Activated CD4-positive, alpha-beta T cell treated with anti-CD3 and anti-CD28 coated beads, Interleukin-2, amount 10 ng/mL, durations not matched to agents 7 days and 5 days (primary cell): ENCODE results near the gene ZNF407. TPM values are rescaled to one million over a fixed set of nuclear protein-coding genes. Genes with fewer than 3 reads are reported as not detected.

Source experiments
- CTCF ChIA-PET: fragments of 350-600 bp; sonication (Branson Sonifier 250); formaldehyde crosslinking; loops from one replicate; lab custom pipeline; 2021; ENCODE audit warnings: antibody characterized with exemption; lab: Charles Lee
- POLR2A ChIA-PET: fragments of 350-600 bp; sonication (Branson Sonifier 250); formaldehyde crosslinking; loops from one replicate; lab custom pipeline; 2021; ENCODE audit warnings: antibody characterized with exemption; lab: Charles Lee
- DNase-seq: peaks from one replicate; pipeline ENCODE4 v3.0.0-alpha.2; 2020
- H3K27ac Mint-ChIP-seq: one replicate; pipeline ENCODE4 v1.8.0; 2021; ENCODE audit warnings: mild to moderate bottlenecking, moderate library complexity, mixed read lengths
- H3K27me3 Mint-ChIP-seq: one replicate; pipeline ENCODE4 v1.8.0; 2021; ENCODE audit warnings: mixed read lengths
- H3K36me3 Mint-ChIP-seq: one replicate; pipeline ENCODE4 v1.8.0; 2021; ENCODE audit warnings: low read depth, mixed read lengths
- H3K4me1 Mint-ChIP-seq: one replicate; pipeline ENCODE4 v1.8.0; 2021; ENCODE audit warnings: mixed read lengths
- H3K4me3 Mint-ChIP-seq: one replicate; pipeline ENCODE4 v1.8.0; 2021; ENCODE audit warnings: mild to moderate bottlenecking, moderate library complexity, mixed read lengths
- H3K9me3 Mint-ChIP-seq: one replicate; pipeline ENCODE4 v1.8.0; 2021; ENCODE audit warnings: mixed read lengths
- total RNA-seq, 2 experiments: library from RNA; stranded (reverse); gene quantifications; one replicate each; pipeline ENCODE4 v1.2.3, GENCODE V29; 2021

The ZNF407 gene
- total RNA-seq, 2 experiments from 2014 or later = 19.3 TPM

- no peak overlapping the region for H3K4me3 Mint-ChIP-seq
- no peaks in the 10 kb centered on the region for H3K9me3 Mint-ChIP-seq
- H3K27ac Mint-ChIP-seq = no peak overlapping the region
- H3K4me1 Mint-ChIP-seq = peaks cover 5% of the 10 kb centered on the region
- H3K27me3 Mint-ChIP-seq = no peaks in the 10 kb centered on the region
- no peak for DNase-seq
- ChIA-PET CTCF (no interaction called here), POLR2A (no interaction called here)
- H3K36me3 Mint-ChIP-seq = no peaks in the 10 kb centered on the region
Measured at GRCh38 chr18:74622072-74622471, 24.4 kb downstream of the ZNF407 start.

- POLR2A ChIA-PET = interaction anchor here (0.6 kb wide), 1 partner anchor 339 kb away, joined by 3 read pairs; no protein-coding TSS in a partner anchor
- CTCF ChIA-PET = interaction anchor here (1.7 kb wide), 1 partner anchor 9 kb away, joined by 8 read pairs; no protein-coding TSS in a partner anchor
- H3K9me3 Mint-ChIP-seq = no peaks in the 10 kb centered on the region
- H3K4me1 Mint-ChIP-seq = peaks cover 14% of the 10 kb centered on the region
- no peaks in the 10 kb centered on the region for H3K27me3 Mint-ChIP-seq
- no peak overlapping the region for H3K4me3 Mint-ChIP-seq
- H3K27ac Mint-ChIP-seq = no peak overlapping the region
- DNase-seq = peak; percentile 34
- H3K36me3 Mint-ChIP-seq = no peaks in the 10 kb centered on the region
Measured at GRCh38 chr18:74623047-74623816, 25.6 kb downstream of the ZNF407 start.

DNA sequence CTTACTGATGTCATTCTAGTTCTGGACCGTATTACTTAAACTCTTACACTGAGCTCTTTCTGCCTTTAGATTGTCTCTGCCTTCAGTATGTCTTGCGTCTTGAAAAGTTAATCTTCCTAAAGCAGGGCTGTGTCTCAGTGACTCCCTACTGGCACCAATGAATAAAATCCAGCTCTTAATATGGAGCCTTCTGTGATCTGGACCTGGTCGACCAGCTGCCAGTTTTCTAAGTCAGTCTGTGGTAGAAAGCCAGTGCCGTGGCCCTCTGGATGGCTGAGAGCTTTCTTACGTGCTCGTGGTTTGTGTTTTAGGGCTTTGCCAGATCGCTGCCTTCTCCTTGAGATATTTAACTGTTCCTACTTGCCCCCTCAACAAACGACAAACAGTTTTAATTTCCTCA, 26.8 kb downstream of the ZNF407 start:
- Mint-ChIP-seq H3K27me3 (no peaks in the 10 kb centered on the region), H3K9me3 (no peaks in the 10 kb centered on the region), H3K4me3 (no peak overlapping the region), H3K36me3 (no peaks in the 10 kb centered on the region), H3K4me1 (peaks cover 15% of the 10 kb centered on the region), H3K27ac (no peak overlapping the region)
- ChIA-PET POLR2A (interaction anchor here (0.7 kb wide), 1 partner anchor 364 kb away, joined by 4 read pairs; no protein-coding TSS in a partner anchor), CTCF (interaction anchor here (1.7 kb wide), 1 partner anchor 8 kb away, joined by 8 read pairs; no protein-coding TSS in a partner anchor)
- no peak for DNase-seq

- Mint-ChIP-seq H3K36me3 (no peaks in the 10 kb centered on the region), H3K4me1 (peaks cover 15% of the 10 kb centered on the region), H3K27me3 (no peaks in the 10 kb centered on the region), H3K27ac (no peak overlapping the region), H3K4me3 (no peak overlapping the region), H3K9me3 (no peaks in the 10 kb centered on the region)
- ChIA-PET CTCF (no interaction called here), POLR2A (no interaction called here)
- no peak for DNase-seq
Measured at GRCh38 chr18:74625157-74625556, 27.5 kb downstream of the ZNF407 start.

- no peaks in the 10 kb centered on the region for H3K36me3 Mint-ChIP-seq
- H3K9me3 Mint-ChIP-seq = no peaks in the 10 kb centered on the region
- POLR2A ChIA-PET = no interaction called here
- H3K27me3 Mint-ChIP-seq = no peaks in the 10 kb centered on the region
- H3K27ac Mint-ChIP-seq = no peak overlapping the region
- no peak for DNase-seq
- CTCF ChIA-PET = no interaction called here
- no peak overlapping the region for H3K4me3 Mint-ChIP-seq
- H3K4me1 Mint-ChIP-seq = peaks cover 25% of the 10 kb centered on the region
Measured at GRCh38 chr18:74626049-74626874, 28.6 kb downstream of the ZNF407 start.

- Mint-ChIP-seq H3K27me3 (no peaks in the 10 kb centered on the region), H3K36me3 (peaks cover 34% of the 10 kb centered on the region), H3K4me3 (peak overlapping the region; percentile 5), H3K27ac (peak overlapping the region; percentile 97), H3K4me1 (peaks cover 50% of the 10 kb centered on the region), H3K9me3 (no peaks in the 10 kb centered on the region)
- POLR2A ChIA-PET = no interaction called here
- CTCF ChIA-PET = no interaction called here
- no peak for DNase-seq
Measured at GRCh38 chr18:74630804-74631203, 33.1 kb downstream of the ZNF407 start.

DNA sequence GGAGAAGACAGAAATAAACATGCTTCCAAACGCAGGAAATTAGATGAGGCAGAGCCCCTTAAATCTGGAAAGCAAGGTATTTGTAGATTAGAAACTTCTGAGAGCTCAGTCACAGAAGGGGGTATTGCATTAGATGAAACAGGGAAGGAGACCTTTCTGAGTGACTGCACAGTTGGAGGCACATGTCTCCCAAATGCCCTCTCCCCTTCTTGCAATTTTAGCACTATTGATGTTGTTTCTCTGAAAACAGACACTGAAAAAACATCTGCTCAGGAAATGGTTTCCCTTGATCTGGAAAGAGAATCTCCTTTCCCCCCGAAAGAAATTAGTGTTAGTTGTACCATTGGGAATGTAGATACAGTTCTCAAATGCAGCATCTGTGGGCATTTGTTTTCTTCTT, 33.5 kb downstream of the ZNF407 start:
- POLR2A ChIA-PET = interaction anchor here (0.6 kb wide), 1 partner anchor 63 kb away, joined by 3 read pairs; no protein-coding TSS in a partner anchor
- Mint-ChIP-seq H3K36me3 (peaks cover 34% of the 10 kb centered on the region), H3K9me3 (no peaks in the 10 kb centered on the region), H3K27me3 (no peaks in the 10 kb centered on the region), H3K27ac (peak overlapping the region; percentile 97), H3K4me1 (peaks cover 50% of the 10 kb centered on the region), H3K4me3 (peak overlapping the region; percentile 71)
- CTCF ChIA-PET = interaction anchor here (1.3 kb wide), 1 partner anchor 27 kb away, joined by 3 read pairs; no protein-coding TSS in a partner anchor
- DNase-seq = no peak

- POLR2A ChIA-PET = interaction anchor here (0.6 kb wide), 1 partner anchor 62 kb away, joined by 3 read pairs; no protein-coding TSS in a partner anchor
- Mint-ChIP-seq H3K4me3 (peak overlapping the region; percentile 71), H3K27ac (peak overlapping the region; percentile 97), H3K4me1 (peaks cover 50% of the 10 kb centered on the region), H3K36me3 (peaks cover 34% of the 10 kb centered on the region), H3K27me3 (no peaks in the 10 kb centered on the region), H3K9me3 (no peaks in the 10 kb centered on the region)
- peak; percentile 61 for DNase-seq
- CTCF ChIA-PET = interaction anchor here (1.3 to 1.6 kb wide), 2 partner anchors 8 to 28 kb away, joined by 3 to 8 read pairs; no protein-coding TSS in a partner anchor
Measured at GRCh38 chr18:74631623-74632350, 34.1 kb downstream of the ZNF407 start.

DNA sequence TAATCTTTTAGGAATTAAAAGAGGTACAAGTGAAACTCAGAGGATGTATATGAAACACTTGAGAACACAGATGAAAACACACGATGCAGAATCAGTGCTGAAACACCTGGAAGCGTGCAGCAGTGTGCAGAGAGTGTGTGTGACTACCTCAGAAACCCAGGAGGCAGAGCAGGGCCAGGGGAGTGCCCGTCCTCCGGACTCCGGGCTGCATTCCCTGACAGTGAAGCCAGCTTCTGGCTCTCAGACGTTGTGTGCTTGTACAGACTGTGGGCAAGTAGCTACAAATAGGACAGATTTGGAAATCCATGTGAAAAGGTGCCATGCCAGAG, 34.6 kb downstream of the ZNF407 start:
- CTCF ChIA-PET = interaction anchor here (1.3 to 1.6 kb wide), 2 partner anchors 9 to 28 kb away, joined by 3 to 8 read pairs; no protein-coding TSS in a partner anchor

GRCh38 chr18:74632856-74633255, 35.2 kb downstream of the ZNF407 start:
- POLR2A ChIA-PET = no interaction called here
- no peak for DNase-seq

More for the DNA sequence above, 34.6 kb downstream of the ZNF407 start:
- H3K27ac Mint-ChIP-seq = peak overlapping the region; percentile 97
- peak overlapping the region; percentile 71 for H3K4me3 Mint-ChIP-seq
- no peak for DNase-seq
- POLR2A ChIA-PET = no interaction called here
- peaks cover 45% of the 10 kb centered on the region for H3K4me1 Mint-ChIP-seq
- no peaks in the 10 kb centered on the region for H3K9me3 Mint-ChIP-seq
- H3K27me3 Mint-ChIP-seq = no peaks in the 10 kb centered on the region
- peaks cover 34% of the 10 kb centered on the region for H3K36me3 Mint-ChIP-seq

DNA sequence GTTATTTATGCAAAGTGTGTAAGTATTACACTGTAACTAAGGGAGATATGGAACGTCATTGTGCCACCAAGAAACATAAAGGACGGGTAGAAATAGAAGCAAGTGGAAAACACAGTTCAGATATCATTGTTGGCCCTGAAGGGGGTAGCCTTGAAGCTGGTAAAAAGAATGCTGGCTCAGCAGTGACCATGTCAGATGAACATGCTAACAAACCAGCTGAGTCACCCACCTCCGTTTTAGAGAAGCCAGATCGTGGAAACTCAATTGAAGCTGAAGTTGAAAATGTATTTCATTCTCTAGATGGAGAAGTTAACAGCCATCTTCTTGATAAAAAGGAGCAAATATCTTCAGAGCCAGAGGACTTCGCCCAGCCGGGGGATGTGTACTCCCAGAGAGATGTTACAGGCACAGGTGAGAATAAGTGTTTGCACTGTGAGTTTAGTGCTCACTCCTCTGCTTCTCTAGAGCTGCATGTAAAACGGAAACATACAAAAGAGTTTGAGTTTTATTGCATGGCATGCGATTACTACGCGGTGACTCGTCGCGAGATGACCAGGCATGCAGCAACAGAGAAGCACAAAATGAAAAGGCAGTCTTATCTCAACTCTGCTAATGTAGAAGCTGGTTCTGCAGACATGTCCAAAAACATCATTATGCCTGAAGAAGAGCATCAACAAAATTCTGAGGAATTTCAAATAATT, 36.1 kb downstream of the ZNF407 start:
- POLR2A ChIA-PET = no interaction called here

More at GRCh38 chr18:74632856-74633255, 35.2 kb downstream of the ZNF407 start:
- peaks cover 34% of the 10 kb centered on the region for H3K36me3 Mint-ChIP-seq
- peak overlapping the region; percentile 97 for H3K27ac Mint-ChIP-seq
- H3K9me3 Mint-ChIP-seq = no peaks in the 10 kb centered on the region
- H3K27me3 Mint-ChIP-seq = no peaks in the 10 kb centered on the region
- H3K4me3 Mint-ChIP-seq = no peak overlapping the region
- CTCF ChIA-PET = interaction anchor here (1.6 kb wide), 1 partner anchor 9 kb away, joined by 8 read pairs; no protein-coding TSS in a partner anchor
- peaks cover 39% of the 10 kb centered on the region for H3K4me1 Mint-ChIP-seq

More for the DNA sequence above, 36.1 kb downstream of the ZNF407 start:
- CTCF ChIA-PET = no interaction called here
- H3K4me1 Mint-ChIP-seq = peaks cover 38% of the 10 kb centered on the region
- DNase-seq = no peak
- H3K4me3 Mint-ChIP-seq = no peak overlapping the region
- peak overlapping the region; percentile 7 for H3K27ac Mint-ChIP-seq
- H3K27me3 Mint-ChIP-seq = no peaks in the 10 kb centered on the region
- no peaks in the 10 kb centered on the region for H3K9me3 Mint-ChIP-seq
- H3K36me3 Mint-ChIP-seq = peaks cover 34% of the 10 kb centered on the region
